HepG2 (cell line): ENCODE results near the gene TMEM100. TPM values are rescaled to one million over a fixed set of nuclear protein-coding genes. Genes with fewer than 3 reads are reported as not detected.

Experiments
- ATF3 ChIP-seq: sonication (generic); formaldehyde crosslinking; IDR thresholded peaks from 2 replicates; pipeline ENCODE4 v1.4.0; 2020; ENCODE audit warnings: missing genetic modification reagents
- CBX2 ChIP-seq, 2 experiments: fragments of 200-600 bp in 1 of 2; sonication (generic); formaldehyde crosslinking in 1 of 2; IDR thresholded peaks; 2 replicates each; pipeline versions ENCODE4 v1.7.0 to v1.8.1; 2018 to 2022; ENCODE audit warnings: low read depth in 2 of 2, low read length in 1 of 2, mild to moderate bottlenecking in 1 of 2, missing genetic modification reagents in 1 of 2
- GABPA ChIP-seq, 2 experiments: IDR thresholded peaks; 2 replicates each; pipeline ENCODE4 v1.6.1; 2011 to 2016; ENCODE audit warnings: low read depth in 2 of 2, low read length in 1 of 2, missing biosample characterization in 1 of 2, missing genetic modification characterization in 1 of 2
- KLF11 ChIP-seq: IDR thresholded peaks from 2 replicates; pipeline ENCODE4 v1.6.1; 2016; ENCODE audit warnings: missing compliant biosample characterization
- MTA3 ChIP-seq: sonication (generic); formaldehyde crosslinking; IDR thresholded peaks from 2 replicates; pipeline ENCODE4 v1.4.0; 2020; ENCODE audit warnings: missing genetic modification reagents
- MZF1 ChIP-seq: sonication (generic); formaldehyde crosslinking; IDR thresholded peaks from 2 replicates; pipeline ENCODE4 v1.8.1; 2023; ENCODE audit warnings: mild to moderate bottlenecking, missing genetic modification reagents, borderline replicate concordance
- NFKB2 ChIP-seq: sonication (generic); formaldehyde crosslinking; IDR thresholded peaks from 2 replicates; pipeline ENCODE4 v1.4.0; 2020; ENCODE audit warnings: missing genetic modification reagents, borderline replicate concordance
- NR2F2 ChIP-seq: IDR thresholded peaks from 2 replicates; pipeline ENCODE4 v1.6.1; 2012; ENCODE audit warnings: low read depth, inconsistent platforms, borderline replicate concordance
- POLR2AphosphoS5 ChIP-seq: IDR thresholded peaks from 2 replicates; pipeline ENCODE4 v1.6.1; 2012; ENCODE audit warnings: low read depth, low read length
- SALL2 ChIP-seq: sonication (generic); formaldehyde crosslinking; IDR thresholded peaks from 2 replicates; pipeline ENCODE4 v1.8.1; 2023; ENCODE audit warnings: mild to moderate bottlenecking, missing genetic modification reagents, inconsistent platforms
- ZBTB44 ChIP-seq: sonication (generic); formaldehyde crosslinking; IDR thresholded peaks from 2 replicates; pipeline ENCODE4 v1.4.0; 2020; ENCODE audit warnings: missing genetic modification reagents
- ZFX ChIP-seq: sonication (generic); formaldehyde crosslinking; IDR thresholded peaks from 2 replicates; pipeline ENCODE4 v1.4.0; 2020; ENCODE audit warnings: mild to moderate bottlenecking, low read depth, missing genetic modification reagents, moderate library complexity
- ZNF101 ChIP-seq: sonication (generic); formaldehyde crosslinking; IDR thresholded peaks from 2 replicates; pipeline ENCODE4 v1.4.0; 2020; ENCODE audit warnings: mild to moderate bottlenecking, low read depth, missing genetic modification reagents, borderline replicate concordance
- ZNF431 ChIP-seq: sonication (generic); formaldehyde crosslinking; IDR thresholded peaks from 2 replicates; pipeline ENCODE4 v1.9.0; 2022; ENCODE audit warnings: missing genetic modification reagents, low read depth, mild to moderate bottlenecking, borderline replicate concordance
- ZNF484 ChIP-seq: sonication (generic); formaldehyde crosslinking; IDR thresholded peaks from 2 replicates; pipeline ENCODE4 v1.5.1; 2020; ENCODE audit warnings: mild to moderate bottlenecking, low read depth, missing genetic modification reagents, borderline replicate concordance
- ZNF546 ChIP-seq: sonication (generic); formaldehyde crosslinking; conservative IDR thresholded peaks from 2 replicates; pipeline ENCODE4 v1.8.1; 2023; ENCODE audit warnings: mild to moderate bottlenecking, missing genetic modification reagents
- ZNF878 ChIP-seq: sonication (generic); formaldehyde crosslinking; IDR thresholded peaks from 2 replicates; pipeline ENCODE4 v1.8.1; 2023; ENCODE audit warnings: mild to moderate bottlenecking, missing genetic modification reagents, moderate library complexity
- polyA plus RNA-seq, 8 experiments: library from polyadenylated mRNA; depleted of rRNA in 3 of 8; stranded (reverse) in 7 of 8; unstranded in 1 of 8; fragments of >200 nt; fragmentation: Illumina TruSeq in 4 of 8; extraction: Trizol in 4 of 8; gene quantifications; 2 replicates each; pipeline versions ENCODE4 v1.2.1 to v1.2.3, GENCODE V29; 2011 to 2016; ENCODE audit warnings: low read depth in 4 of 8, missing spikeins in 1 of 8, mixed read lengths in 1 of 8; ENCODE audit not compliant: insufficient read depth in 1 of 8
- total RNA-seq, 5 experiments: library from RNA; depleted of rRNA; stranded (reverse); fragments of >200 nt; fragmentation: Illumina TruSeq; extraction: Trizol; gene quantifications; 2 replicates each; pipeline ENCODE4 v1.2.3, GENCODE V29; 2016; ENCODE audit warnings: low read depth in 1 of 5
- TF ChIP-seq, protein P1 (sequence below): sonication (generic); formaldehyde crosslinking; IDR thresholded peaks from 2 replicates; pipeline ENCODE4 v1.4.0; 2020; ENCODE audit warnings: missing genetic modification reagents; ENCODE audit errors: not compliant biosample characterization
- TF ChIP-seq, protein P2 (sequence below): sonication (generic); formaldehyde crosslinking; IDR thresholded peaks from 2 replicates; pipeline ENCODE4 v1.5.0; 2020; ENCODE audit warnings: mild to moderate bottlenecking, missing genetic modification reagents, borderline replicate concordance

Gene TMEM100
- total and polyA plus RNA-seq, 2 of the 13 experiments (the other 11 are each of a cell fraction or from before 2014, with no cell fraction given), result not detected

DNA sequence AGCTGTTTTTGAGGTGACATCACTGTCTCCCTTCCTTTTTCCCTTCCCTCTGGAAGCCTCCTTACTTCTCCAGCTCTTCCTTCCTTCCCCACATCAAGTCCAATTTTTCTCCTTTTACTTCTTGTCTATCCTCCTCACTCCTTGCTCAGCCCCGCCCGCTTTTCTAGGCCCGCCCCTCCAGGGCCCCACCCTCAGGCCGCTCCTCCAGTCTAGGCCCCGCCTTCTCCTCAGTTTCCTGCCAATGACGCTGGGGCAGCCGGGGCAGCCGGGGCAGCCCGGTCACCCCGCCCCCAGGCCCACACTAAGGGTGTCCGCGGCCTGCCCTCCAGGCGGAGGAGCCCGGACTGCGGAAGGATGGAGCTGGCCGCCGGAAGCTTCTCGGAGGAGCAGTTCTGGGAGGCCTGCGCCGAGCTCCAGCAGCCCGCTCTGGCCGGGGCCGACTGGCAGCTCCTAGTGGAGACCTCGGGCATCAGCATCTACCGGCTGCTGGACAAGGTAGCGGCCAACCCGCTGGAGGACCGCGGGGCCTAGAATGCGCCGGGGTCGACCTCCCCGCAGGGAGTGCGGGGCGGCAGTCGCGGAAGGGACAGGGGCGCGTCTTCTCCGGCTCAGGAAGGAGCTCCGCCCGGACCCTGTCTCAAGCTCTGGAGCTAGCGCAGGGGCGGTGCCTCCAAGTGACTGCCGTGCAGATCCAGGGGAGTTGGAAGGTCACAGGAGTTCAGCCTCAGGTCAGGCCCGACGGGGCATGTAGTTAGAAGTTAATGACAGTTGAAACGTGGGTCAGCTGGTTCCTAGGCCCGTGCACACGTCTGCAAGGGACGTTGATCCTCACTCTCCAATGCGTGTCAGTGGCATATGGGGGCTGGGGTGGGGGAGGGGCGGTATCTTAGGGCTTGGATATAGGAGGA is 28.3 kb upstream of the TMEM100 start, which contains the start of gene PCTP (continued):
- TF ChIP-seq ATF3 (no peak), POLR2AphosphoS5 (peak; percentile 80), ZNF431 (CRISPR knock-in tag) (0 out of 2 replicates have a peak, but pooled peaks have one; percentile 74), NR2F2 (no peak), ZNF878 (CRISPR knock-in tag) (peak; percentile 64; the same call in 1 of the 2 replicates), MZF1 (CRISPR knock-in tag) (peak; percentile 42; the same call in 1 of the 2 replicates), ZFX (peak; percentile 99), KLF11 (CRISPR knock-in tag) (peak; percentile 86; the same call in 1 of the 2 replicates), MTA3 (CRISPR knock-in tag) (no peak), GABPA (IDR thresholded peaks at IDR 0.05; ENCODE audit: low read depth, low read length) (peak; percentile 69), GABPA (CRISPR knock-in tag; IDR thresholded peaks at IDR 0.05; ENCODE audit: low read depth) (peak; percentile 85), ZNF546 (CRISPR knock-in tag) (0 out of 2 replicates have a peak, but pooled peaks have one; percentile 18), CBX2 (IDR thresholded peaks at IDR 0.05; ENCODE audit: low read depth, low read length) (no peak), CBX2 (CRISPR knock-in tag; IDR thresholded peaks at IDR 0.05; ENCODE audit: low read depth) (no peak), ZNF101 (no peak), NFKB2 (CRISPR knock-in tag) (peak; percentile 91; the same call in 1 of the 2 replicates), ZBTB44 (CRISPR knock-in tag) (0 out of 2 replicates have a peak, but pooled peaks have one; percentile 49), SALL2 (CRISPR knock-in tag) (peak; percentile 85), ZNF484 (CRISPR knock-in tag) (no peak)
- TF ChIP-seq, protein P1, sequence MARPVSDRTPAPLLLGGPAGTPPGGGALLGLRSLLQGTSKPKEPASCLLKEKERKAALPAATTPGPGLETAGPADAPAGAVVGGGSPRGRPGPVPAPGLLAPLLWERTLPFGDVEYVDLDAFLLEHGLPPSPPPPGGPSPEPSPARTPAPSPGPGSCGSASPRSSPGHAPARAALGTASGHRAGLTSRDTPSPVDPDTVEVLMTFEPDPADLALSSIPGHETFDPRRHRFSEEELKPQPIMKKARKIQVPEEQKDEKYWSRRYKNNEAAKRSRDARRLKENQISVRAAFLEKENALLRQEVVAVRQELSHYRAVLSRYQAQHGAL (CRISPR knock-in tag), result no peak
- TF ChIP-seq, protein P2, sequence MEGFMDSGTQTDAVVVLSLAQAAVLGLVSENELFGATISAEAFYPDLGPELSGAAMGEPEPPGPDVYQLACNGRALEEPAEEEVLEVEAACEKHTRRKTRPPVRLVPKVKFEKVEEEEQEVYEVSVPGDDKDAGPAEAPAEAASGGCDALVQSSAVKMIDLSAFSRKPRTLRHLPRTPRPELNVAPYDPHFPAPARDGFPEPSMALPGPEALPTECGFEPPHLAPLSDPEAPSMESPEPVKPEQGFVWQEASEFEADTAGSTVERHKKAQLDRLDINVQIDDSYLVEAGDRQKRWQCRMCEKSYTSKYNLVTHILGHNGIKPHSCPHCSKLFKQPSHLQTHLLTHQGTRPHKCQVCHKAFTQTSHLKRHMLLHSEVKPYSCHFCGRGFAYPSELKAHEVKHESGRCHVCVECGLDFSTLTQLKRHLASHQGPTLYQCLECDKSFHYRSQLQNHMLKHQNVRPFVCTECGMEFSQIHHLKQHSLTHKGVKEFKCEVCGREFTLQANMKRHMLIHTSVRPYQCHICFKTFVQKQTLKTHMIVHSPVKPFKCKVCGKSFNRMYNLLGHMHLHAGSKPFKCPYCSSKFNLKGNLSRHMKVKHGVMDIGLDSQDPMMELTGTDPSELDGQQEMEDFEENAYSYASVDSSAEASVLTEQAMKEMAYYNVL (CRISPR knock-in tag), result peak; percentile 56
